Measurements from ENCODE around the gene SLC30A7.

SLC30A7 gene

DNA sequence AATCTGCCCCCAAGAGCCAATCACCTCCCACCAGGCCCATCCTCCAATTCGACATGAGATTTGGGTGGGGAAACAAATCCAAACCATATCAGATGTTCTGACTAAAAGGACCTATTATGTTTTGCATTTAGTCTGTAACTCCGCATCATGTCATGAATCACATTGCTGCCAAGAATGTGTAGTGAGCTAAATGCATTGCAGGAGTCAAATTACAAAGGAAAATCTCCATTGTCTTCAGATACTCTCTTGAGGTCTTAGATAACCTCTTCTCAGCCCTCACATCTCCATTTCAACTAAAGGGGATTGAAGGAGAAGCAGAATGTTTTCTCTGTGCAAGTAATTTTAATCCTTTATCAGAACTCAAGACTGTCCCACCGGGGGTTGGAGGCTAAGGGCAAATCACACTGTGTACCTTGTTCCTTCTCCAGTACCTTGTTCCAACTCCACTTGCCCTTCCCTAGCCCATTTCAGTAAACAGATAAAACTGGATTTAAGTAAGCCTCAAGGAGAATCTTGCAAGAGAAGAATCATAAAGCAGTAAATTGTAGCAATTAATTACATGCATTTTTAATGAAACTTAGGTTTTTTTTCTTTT, 35.4 kb upstream of the SLC30A7 start:
- H3K27ac ChIP-seq (ENCODE audit: low read length), result no peak overlapping the region

DNA sequence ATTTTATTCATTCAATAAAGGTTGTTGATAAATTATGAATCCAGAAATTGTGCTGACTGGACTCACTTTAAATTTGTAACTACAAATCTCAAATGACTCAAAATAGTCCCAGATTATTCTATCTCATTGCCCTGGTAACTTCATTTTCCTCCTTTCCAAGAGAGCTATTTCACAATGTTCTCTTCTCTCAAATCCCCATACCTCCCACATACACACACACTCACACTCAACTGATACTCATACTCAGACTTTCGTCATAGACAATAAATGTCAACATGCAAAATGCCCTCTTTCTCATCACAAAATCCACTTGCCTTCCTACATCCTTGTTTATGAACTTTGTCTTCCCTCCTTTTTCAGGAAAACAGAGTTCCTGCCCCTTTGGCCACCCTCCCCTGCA, 34.5 kb upstream of the SLC30A7 start:
- Histone ChIP-seq H3K4me3 (ENCODE audit: low read length) (no peak overlapping the region), H4K20me1 (ENCODE audit: insufficient read depth, low read length) (no peaks in the 10 kb centered on the region), H3K4me1 (ENCODE audit: low read length) (no peaks in the 10 kb centered on the region), H3K27me3 (ENCODE audit: low read depth, low read length) (no peaks in the 10 kb centered on the region), H3K4me2 (ENCODE audit: low read length) (no peak overlapping the region), H3K27ac (ENCODE audit: low read length) (no peak overlapping the region), H3K9me3 (ENCODE audit: insufficient read depth, low read length) (no peaks in the 10 kb centered on the region), H2AFZ (ENCODE audit: low read depth, low read length) (no peak overlapping the region), H3K36me3 (replicated peaks; ENCODE audit: low read depth, low read length) (no peaks in the 10 kb centered on the region), H3K9ac (ENCODE audit: low read length) (no peak overlapping the region), H3K79me2 (ENCODE audit: low read length) (no peaks in the 10 kb centered on the region)
- TF ChIP-seq CTCF (IDR thresholded peaks at IDR 0.05; ENCODE audit: low read depth, low read length) (no peak), EZH2phosphoT487 (IDR thresholded peaks at IDR 0.05; ENCODE audit: low read depth) (no peak)

More for the DNA sequence above, 35.4 kb upstream of the SLC30A7 start:
- no peaks in the 10 kb centered on the region for H3K4me1 ChIP-seq (ENCODE audit: low read length)
- no peaks in the 10 kb centered on the region for H3K79me2 ChIP-seq (ENCODE audit: low read length)
- H3K4me3 ChIP-seq (ENCODE audit: low read length), result no peak overlapping the region
- H3K9ac ChIP-seq (ENCODE audit: low read length), result no peak overlapping the region
- TF ChIP-seq EZH2phosphoT487 (IDR thresholded peaks at IDR 0.05; ENCODE audit: low read depth) (no peak), CTCF (IDR thresholded peaks at IDR 0.05; ENCODE audit: low read depth, low read length) (no peak)
- no peak overlapping the region for H2AFZ ChIP-seq (ENCODE audit: low read depth, low read length)
- H3K9me3 ChIP-seq (ENCODE audit: insufficient read depth, low read length), result no peaks in the 10 kb centered on the region
- no peaks in the 10 kb centered on the region for H3K36me3 ChIP-seq (replicated peaks; ENCODE audit: low read depth, low read length)
- no peaks in the 10 kb centered on the region for H4K20me1 ChIP-seq (ENCODE audit: insufficient read depth, low read length)
- no peak overlapping the region for H3K4me2 ChIP-seq (ENCODE audit: low read length)
- no peaks in the 10 kb centered on the region for H3K27me3 ChIP-seq (ENCODE audit: low read depth, low read length)

DNA sequence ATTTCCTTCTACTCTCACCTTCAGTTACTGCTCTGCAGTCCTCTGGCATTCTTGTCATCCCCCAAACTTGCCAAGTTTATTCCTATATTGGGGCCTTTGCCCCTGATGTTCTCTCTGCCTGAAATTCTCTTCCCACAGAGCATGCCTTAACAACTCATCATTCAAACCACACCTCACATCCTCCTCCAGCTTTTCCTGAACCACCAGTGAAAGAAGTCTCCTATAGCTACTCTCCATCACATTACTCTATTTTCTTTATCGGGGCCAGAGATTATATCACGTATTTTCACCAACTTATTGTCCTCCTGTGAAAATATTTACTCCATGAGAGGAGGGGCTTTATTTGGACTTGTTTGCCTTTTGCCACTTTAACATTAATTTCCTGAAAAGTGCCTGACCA, 33.3 kb upstream of the SLC30A7 start:
- no peaks in the 10 kb centered on the region for H4K20me1 ChIP-seq (ENCODE audit: insufficient read depth, low read length)
- H3K36me3 ChIP-seq (replicated peaks; ENCODE audit: low read depth, low read length), result no peaks in the 10 kb centered on the region
- H3K4me3 ChIP-seq (ENCODE audit: low read length), result no peak overlapping the region
- no peak overlapping the region for H2AFZ ChIP-seq (ENCODE audit: low read depth, low read length)
- H3K9me3 ChIP-seq (ENCODE audit: insufficient read depth, low read length), result no peaks in the 10 kb centered on the region
- no peak overlapping the region for H3K27ac ChIP-seq (ENCODE audit: low read length)
- no peaks in the 10 kb centered on the region for H3K4me1 ChIP-seq (ENCODE audit: low read length)
- no peak overlapping the region for H3K9ac ChIP-seq (ENCODE audit: low read length)
- H3K4me2 ChIP-seq (ENCODE audit: low read length), result no peak overlapping the region
- no peak for TF ChIP-seq EZH2phosphoT487 (IDR thresholded peaks at IDR 0.05; ENCODE audit: low read depth)
- no peak for TF ChIP-seq CTCF (IDR thresholded peaks at IDR 0.05; ENCODE audit: low read depth, low read length)
- H3K79me2 ChIP-seq (ENCODE audit: low read length), result no peaks in the 10 kb centered on the region
- H3K27me3 ChIP-seq (ENCODE audit: low read depth, low read length), result no peaks in the 10 kb centered on the region

- no peak overlapping the region for H3K27ac ChIP-seq (ENCODE audit: low read length)
- H3K79me2 ChIP-seq (ENCODE audit: low read length), result no peaks in the 10 kb centered on the region
- H4K20me1 ChIP-seq (ENCODE audit: insufficient read depth, low read length), result no peaks in the 10 kb centered on the region
- no peak overlapping the region for H3K9ac ChIP-seq (ENCODE audit: low read length)
- H2AFZ ChIP-seq (ENCODE audit: low read depth, low read length), result no peak overlapping the region
- H3K27me3 ChIP-seq (ENCODE audit: low read depth, low read length), result no peaks in the 10 kb centered on the region
- peak overlapping the region; percentile 27 for H3K4me2 ChIP-seq (ENCODE audit: low read length)
- no peak for TF ChIP-seq EZH2phosphoT487 (IDR thresholded peaks at IDR 0.05; ENCODE audit: low read depth)
- TF ChIP-seq CTCF (IDR thresholded peaks at IDR 0.05; ENCODE audit: low read depth, low read length), result peak; percentile 61
- H3K9me3 ChIP-seq (ENCODE audit: insufficient read depth, low read length), result no peaks in the 10 kb centered on the region
- no peaks in the 10 kb centered on the region for H3K36me3 ChIP-seq (replicated peaks; ENCODE audit: low read depth, low read length)
- no peak overlapping the region for H3K4me3 ChIP-seq (ENCODE audit: low read length)
- peaks cover 3% of the 10 kb centered on the region; the same call in 1 of the 2 replicates for H3K4me1 ChIP-seq (ENCODE audit: low read length)
These were observed 29.6 kb upstream of the SLC30A7 start for GRCh38 chr1:100866041-100866900.
